Measurements from ENCODE around the gene CENPC.

DNA sequence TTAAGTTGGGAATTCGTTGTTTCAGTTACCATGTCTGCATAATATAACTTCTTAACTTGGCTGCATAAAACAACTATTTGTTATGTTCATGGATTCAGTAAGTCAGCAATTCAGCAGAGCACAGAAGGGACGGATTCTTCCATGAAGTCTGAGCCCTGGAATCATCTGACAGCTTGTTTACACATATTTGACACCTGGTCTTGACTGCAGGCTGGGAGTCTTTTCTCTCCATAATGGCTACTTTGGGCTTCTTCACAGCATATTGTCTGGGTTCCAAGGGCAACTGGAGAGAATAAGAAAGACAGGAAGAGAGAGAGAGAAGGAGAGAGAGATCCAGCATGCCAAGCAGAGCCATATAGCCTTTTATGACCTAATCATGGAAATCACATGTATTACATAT lies 23.1 kb downstream of the CENPC start:
- TF ChIP-seq, protein P1, sequence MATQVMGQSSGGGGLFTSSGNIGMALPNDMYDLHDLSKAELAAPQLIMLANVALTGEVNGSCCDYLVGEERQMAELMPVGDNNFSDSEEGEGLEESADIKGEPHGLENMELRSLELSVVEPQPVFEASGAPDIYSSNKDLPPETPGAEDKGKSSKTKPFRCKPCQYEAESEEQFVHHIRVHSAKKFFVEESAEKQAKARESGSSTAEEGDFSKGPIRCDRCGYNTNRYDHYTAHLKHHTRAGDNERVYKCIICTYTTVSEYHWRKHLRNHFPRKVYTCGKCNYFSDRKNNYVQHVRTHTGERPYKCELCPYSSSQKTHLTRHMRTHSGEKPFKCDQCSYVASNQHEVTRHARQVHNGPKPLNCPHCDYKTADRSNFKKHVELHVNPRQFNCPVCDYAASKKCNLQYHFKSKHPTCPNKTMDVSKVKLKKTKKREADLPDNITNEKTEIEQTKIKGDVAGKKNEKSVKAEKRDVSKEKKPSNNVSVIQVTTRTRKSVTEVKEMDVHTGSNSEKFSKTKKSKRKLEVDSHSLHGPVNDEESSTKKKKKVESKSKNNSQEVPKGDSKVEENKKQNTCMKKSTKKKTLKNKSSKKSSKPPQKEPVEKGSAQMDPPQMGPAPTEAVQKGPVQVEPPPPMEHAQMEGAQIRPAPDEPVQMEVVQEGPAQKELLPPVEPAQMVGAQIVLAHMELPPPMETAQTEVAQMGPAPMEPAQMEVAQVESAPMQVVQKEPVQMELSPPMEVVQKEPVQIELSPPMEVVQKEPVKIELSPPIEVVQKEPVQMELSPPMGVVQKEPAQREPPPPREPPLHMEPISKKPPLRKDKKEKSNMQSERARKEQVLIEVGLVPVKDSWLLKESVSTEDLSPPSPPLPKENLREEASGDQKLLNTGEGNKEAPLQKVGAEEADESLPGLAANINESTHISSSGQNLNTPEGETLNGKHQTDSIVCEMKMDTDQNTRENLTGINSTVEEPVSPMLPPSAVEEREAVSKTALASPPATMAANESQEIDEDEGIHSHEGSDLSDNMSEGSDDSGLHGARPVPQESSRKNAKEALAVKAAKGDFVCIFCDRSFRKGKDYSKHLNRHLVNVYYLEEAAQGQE (IDR thresholded peaks at IDR 0.05; ENCODE audit: unreplicated experiment) = no peak
- TF ChIP-seq, protein P2, sequence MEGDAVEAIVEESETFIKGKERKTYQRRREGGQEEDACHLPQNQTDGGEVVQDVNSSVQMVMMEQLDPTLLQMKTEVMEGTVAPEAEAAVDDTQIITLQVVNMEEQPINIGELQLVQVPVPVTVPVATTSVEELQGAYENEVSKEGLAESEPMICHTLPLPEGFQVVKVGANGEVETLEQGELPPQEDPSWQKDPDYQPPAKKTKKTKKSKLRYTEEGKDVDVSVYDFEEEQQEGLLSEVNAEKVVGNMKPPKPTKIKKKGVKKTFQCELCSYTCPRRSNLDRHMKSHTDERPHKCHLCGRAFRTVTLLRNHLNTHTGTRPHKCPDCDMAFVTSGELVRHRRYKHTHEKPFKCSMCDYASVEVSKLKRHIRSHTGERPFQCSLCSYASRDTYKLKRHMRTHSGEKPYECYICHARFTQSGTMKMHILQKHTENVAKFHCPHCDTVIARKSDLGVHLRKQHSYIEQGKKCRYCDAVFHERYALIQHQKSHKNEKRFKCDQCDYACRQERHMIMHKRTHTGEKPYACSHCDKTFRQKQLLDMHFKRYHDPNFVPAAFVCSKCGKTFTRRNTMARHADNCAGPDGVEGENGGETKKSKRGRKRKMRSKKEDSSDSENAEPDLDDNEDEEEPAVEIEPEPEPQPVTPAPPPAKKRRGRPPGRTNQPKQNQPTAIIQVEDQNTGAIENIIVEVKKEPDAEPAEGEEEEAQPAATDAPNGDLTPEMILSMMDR (conservative IDR thresholded peaks at IDR 0.05; ENCODE audit: low read depth in 2 of 2) = no peak
- TF ChIP-seq POLR2AphosphoS5 (IDR thresholded peaks at IDR 0.05; ENCODE audit: low read depth) (no peak), EZH2phosphoT487 (IDR thresholded peaks at IDR 0.05; ENCODE audit: unreplicated experiment) (no peak), ZNF331 (CRISPR knock-in tag; IDR thresholded peaks at IDR 0.05; ENCODE audit: low read depth) (no peak), CREB1 (CRISPR knock-in tag; IDR thresholded peaks at IDR 0.05; ENCODE audit: low read depth) (no peak), NANOG (IDR thresholded peaks at IDR 0.05; ENCODE audit: borderline replicate concordance) (no peak), EZH2 (IDR thresholded peaks at IDR 0.05; ENCODE audit: low read depth, unreplicated experiment) (no peak), ZNF114 (CRISPR knock-in tag; IDR thresholded peaks at IDR 0.05) (no peak), JUNB (IDR thresholded peaks at IDR 0.05; ENCODE audit: unreplicated experiment) (no peak), STAT1 (IDR thresholded peaks at IDR 0.05; ENCODE audit: unreplicated experiment) (no peak)
- TF ChIP-seq, protein P3, sequence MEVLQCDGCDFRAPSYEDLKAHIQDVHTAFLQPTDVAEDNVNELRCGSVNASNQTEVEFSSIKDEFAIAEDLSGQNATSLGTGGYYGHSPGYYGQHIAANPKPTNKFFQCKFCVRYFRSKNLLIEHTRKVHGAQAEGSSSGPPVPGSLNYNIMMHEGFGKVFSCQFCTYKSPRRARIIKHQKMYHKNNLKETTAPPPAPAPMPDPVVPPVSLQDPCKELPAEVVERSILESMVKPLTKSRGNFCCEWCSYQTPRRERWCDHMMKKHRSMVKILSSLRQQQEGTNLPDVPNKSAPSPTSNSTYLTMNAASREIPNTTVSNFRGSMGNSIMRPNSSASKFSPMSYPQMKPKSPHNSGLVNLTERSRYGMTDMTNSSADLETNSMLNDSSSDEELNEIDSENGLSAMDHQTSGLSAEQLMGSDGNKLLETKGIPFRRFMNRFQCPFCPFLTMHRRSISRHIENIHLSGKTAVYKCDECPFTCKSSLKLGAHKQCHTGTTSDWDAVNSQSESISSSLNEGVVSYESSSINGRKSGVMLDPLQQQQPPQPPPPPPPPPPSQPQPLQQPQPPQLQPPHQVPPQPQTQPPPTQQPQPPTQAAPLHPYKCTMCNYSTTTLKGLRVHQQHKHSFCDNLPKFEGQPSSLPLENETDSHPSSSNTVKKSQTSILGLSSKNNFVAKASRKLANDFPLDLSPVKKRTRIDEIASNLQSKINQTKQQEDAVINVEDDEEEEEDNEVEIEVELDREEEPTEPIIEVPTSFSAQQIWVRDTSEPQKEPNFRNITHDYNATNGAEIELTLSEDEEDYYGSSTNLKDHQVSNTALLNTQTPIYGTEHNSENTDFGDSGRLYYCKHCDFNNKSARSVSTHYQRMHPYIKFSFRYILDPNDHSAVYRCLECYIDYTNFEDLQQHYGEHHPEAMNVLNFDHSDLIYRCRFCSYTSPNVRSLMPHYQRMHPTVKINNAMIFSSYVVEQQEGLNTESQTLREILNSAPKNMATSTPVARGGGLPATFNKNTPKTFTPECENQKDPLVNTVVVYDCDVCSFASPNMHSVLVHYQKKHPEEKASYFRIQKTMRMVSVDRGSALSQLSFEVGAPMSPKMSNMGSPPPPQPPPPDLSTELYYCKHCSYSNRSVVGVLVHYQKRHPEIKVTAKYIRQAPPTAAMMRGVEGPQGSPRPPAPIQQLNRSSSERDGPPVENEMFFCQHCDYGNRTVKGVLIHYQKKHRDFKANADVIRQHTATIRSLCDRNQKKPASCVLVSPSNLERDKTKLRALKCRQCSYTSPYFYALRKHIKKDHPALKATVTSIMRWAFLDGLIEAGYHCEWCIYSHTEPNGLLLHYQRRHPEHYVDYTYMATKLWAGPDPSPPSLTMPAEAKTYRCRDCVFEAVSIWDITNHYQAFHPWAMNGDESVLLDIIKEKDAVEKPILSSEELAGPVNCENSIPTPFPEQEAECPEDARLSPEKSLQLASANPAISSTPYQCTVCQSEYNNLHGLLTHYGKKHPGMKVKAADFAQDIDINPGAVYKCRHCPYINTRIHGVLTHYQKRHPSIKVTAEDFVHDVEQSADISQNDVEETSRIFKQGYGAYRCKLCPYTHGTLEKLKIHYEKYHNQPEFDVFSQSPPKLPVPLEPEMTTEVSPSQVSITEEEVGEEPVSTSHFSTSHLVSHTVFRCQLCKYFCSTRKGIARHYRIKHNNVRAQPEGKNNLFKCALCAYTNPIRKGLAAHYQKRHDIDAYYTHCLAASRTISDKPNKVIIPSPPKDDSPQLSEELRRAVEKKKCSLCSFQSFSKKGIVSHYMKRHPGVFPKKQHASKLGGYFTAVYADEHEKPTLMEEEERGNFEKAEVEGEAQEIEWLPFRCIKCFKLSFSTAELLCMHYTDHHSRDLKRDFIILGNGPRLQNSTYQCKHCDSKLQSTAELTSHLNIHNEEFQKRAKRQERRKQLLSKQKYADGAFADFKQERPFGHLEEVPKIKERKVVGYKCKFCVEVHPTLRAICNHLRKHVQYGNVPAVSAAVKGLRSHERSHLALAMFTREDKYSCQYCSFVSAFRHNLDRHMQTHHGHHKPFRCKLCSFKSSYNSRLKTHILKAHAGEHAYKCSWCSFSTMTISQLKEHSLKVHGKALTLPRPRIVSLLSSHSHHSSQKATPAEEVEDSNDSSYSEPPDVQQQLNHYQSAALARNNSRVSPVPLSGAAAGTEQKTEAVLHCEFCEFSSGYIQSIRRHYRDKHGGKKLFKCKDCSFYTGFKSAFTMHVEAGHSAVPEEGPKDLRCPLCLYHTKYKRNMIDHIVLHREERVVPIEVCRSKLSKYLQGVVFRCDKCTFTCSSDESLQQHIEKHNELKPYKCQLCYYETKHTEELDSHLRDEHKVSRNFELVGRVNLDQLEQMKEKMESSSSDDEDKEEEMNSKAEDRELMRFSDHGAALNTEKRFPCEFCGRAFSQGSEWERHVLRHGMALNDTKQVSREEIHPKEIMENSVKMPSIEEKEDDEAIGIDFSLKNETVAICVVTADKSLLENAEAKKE (CRISPR knock-in tag; IDR thresholded peaks at IDR 0.05) = no peak
